HUDEP-2 (cell line): ENCODE results near the gene KRT82.

Experiments used
- DNase-seq, 76 experiments: peaks; one replicate each; lab custom pipeline; 2025; ENCODE audit not compliant: unreplicated experiment in 76 of 76; lab: John Stamatoyannopoulos, UW

KRT82 gene

GRCh38 chr12:52364061-52364460 is 42.1 kb downstream of the KRT82 start:
- DNase-seq = no peak

- DNase-seq = no peak
Observed at GRCh38 chr12:52363111-52363679, 42.9 kb downstream of the KRT82 start.

GRCh38 chr12:52362118-52362726 is 43.9 kb downstream of the KRT82 start:
- peak in 5 of 76 experiments; percentile 1 to 12 (median 3) for DNase-seq

GRCh38 chr12:52361553-52361952 is 44.6 kb downstream of the KRT82 start:
- DNase-seq = no peak

GRCh38 chr12:52360663-52361271 is 45.4 kb downstream of the KRT82 start:
- no peak for DNase-seq

- DNase-seq = no peak
Observed at GRCh38 chr12:52360106-52360662, 46.0 kb downstream of the KRT82 start.

GRCh38 chr12:52359621-52360061 is 46.5 kb downstream of the KRT82 start:
- no peak for DNase-seq

- no peak for DNase-seq
Observed at GRCh38 chr12:52358575-52359350, 47.4 kb downstream of the KRT82 start.

- DNase-seq = no peak
Observed at GRCh38 chr12:52356762-52357580, 49.2 kb downstream of the KRT82 start.

- DNase-seq = no peak
Observed at GRCh38 chr12:52356031-52356761, 49.9 kb downstream of the KRT82 start.

GRCh38 chr12:52355176-52355575 is 51.0 kb downstream of the KRT82 start:
- DNase-seq = no peak

- peak in 1 of 76 experiments; percentile 5 for DNase-seq
Observed at GRCh38 chr12:52354200-52354599, 51.9 kb downstream of the KRT82 start.

- no peak for DNase-seq
Observed at GRCh38 chr12:52353766-52354165, 52.4 kb downstream of the KRT82 start.

GRCh38 chr12:52352951-52353350 is 53.2 kb downstream of the KRT82 start:
- DNase-seq = no peak

GRCh38 chr12:52351196-52352059 is 54.7 kb downstream of the KRT82 start:
- no peak for DNase-seq

- no peak for DNase-seq
Observed at GRCh38 chr12:52350786-52351185, 55.3 kb downstream of the KRT82 start.

GRCh38 chr12:52350021-52350620 is 56.0 kb downstream of the KRT82 start:
- no peak for DNase-seq

GRCh38 chr12:52349196-52349595 is 56.9 kb downstream of the KRT82 start:
- no peak for DNase-seq
